CD8-positive, alpha-beta memory T cell (primary cell): ENCODE data around the gene TMEM181. TPM values are rescaled to one million over a fixed set of nuclear protein-coding genes. Genes with fewer than 3 reads are reported as not detected.
A peak's percentile ranks its signal among the peaks of the same experiment; 100 is the strongest.

Experiments
- CTCF ChIA-PET: fragments of 350-600 bp; sonication (Branson Sonifier 250); formaldehyde crosslinking; loops from one replicate; lab custom pipeline; 2021; ENCODE audit warnings: antibody characterized with exemption; lab: Charles Lee
- POLR2A ChIA-PET: fragments of 350-600 bp; sonication (Branson Sonifier 250); formaldehyde crosslinking; loops from one replicate; lab custom pipeline; 2021; ENCODE audit warnings: antibody characterized with exemption; lab: Charles Lee
- DNase-seq, 5 donors: peaks; one replicate each; pipeline versions ENCODE4 v3.0.0 to v3.0.0-alpha.2; 2020 to 2022; ENCODE audit warnings: mixed read lengths in 1 of 5
- H3K27ac ChIP-seq: one replicate; pipeline ENCODE4 v1.7.0; 2013; ENCODE audit warnings: low read depth, mild to moderate bottlenecking, low read length, moderate library complexity
- H3K27me3 ChIP-seq: 2 replicates; pipeline ENCODE4 v1.7.0; 2013; ENCODE audit warnings: low read length, mild to moderate bottlenecking; ENCODE audit not compliant: insufficient read depth, poor library complexity, severe bottlenecking
- H3K36me3 ChIP-seq: 2 replicates; pipeline ENCODE4 v1.7.0; 2013; ENCODE audit warnings: mild to moderate bottlenecking, low read length, moderate library complexity; ENCODE audit not compliant: insufficient read depth
- H3K4me1 ChIP-seq: 2 replicates; pipeline ENCODE4 v1.7.0; 2013; ENCODE audit warnings: mild to moderate bottlenecking, low read length, moderate library complexity; ENCODE audit not compliant: insufficient read depth
- H3K4me3 ChIP-seq: 2 replicates; pipeline ENCODE4 v1.7.0; 2013; ENCODE audit warnings: mild to moderate bottlenecking, low read length
- H3K9me3 ChIP-seq: 2 replicates; pipeline ENCODE4 v1.7.0; 2013; ENCODE audit warnings: mild to moderate bottlenecking, low read length
- H3K27ac Mint-ChIP-seq, 8 donors: one replicate each; pipeline ENCODE4 v1.8.0; 2020 to 2021; ENCODE audit warnings: mixed read lengths in 8 of 8, mild to moderate bottlenecking in 6 of 8, inconsistent platforms in 3 of 8, moderate library complexity in 3 of 8
- H3K27me3 Mint-ChIP-seq, 2 donors: one replicate each; pipeline ENCODE4 v1.8.0; 2020 to 2021; ENCODE audit warnings: mixed read lengths in 2 of 2, mild to moderate bottlenecking in 1 of 2, moderate library complexity in 1 of 2
- H3K36me3 Mint-ChIP-seq, 3 donors: one replicate each; pipeline ENCODE4 v1.8.0; 2020 to 2021; ENCODE audit warnings: mixed read lengths in 3 of 3, inconsistent platforms in 1 of 3, mild to moderate bottlenecking in 1 of 3
- H3K4me1 Mint-ChIP-seq, 3 donors: one replicate each; pipeline ENCODE4 v1.8.0; 2020 to 2021; ENCODE audit warnings: mixed read lengths in 3 of 3, inconsistent platforms in 1 of 3, mild to moderate bottlenecking in 1 of 3
- H3K4me3 Mint-ChIP-seq, 7 donors: one replicate each; pipeline ENCODE4 v1.8.0; 2020 to 2021; ENCODE audit warnings: mixed read lengths in 7 of 7, mild to moderate bottlenecking in 6 of 7, moderate library complexity in 4 of 7, inconsistent platforms in 2 of 7
- H3K9me3 Mint-ChIP-seq, 5 donors: one replicate each; pipeline ENCODE4 v1.8.0; 2020 to 2022; ENCODE audit warnings: mixed read lengths in 5 of 5, mild to moderate bottlenecking in 3 of 5, moderate library complexity in 2 of 5, inconsistent platforms in 1 of 5
- polyA plus RNA-seq: library from polyadenylated mRNA; unstranded; fragments of 300-500 nt; fragmentation: Illumina TruSeq; gene quantifications from one replicate; pipeline ENCODE4 v1.2.3, GENCODE V29; 2021
- total RNA-seq, 2 experiments: library from RNA; stranded (reverse); gene quantifications; one replicate each; pipeline ENCODE4 v1.2.3, GENCODE V29; 2021

The TMEM181 gene, protein sequence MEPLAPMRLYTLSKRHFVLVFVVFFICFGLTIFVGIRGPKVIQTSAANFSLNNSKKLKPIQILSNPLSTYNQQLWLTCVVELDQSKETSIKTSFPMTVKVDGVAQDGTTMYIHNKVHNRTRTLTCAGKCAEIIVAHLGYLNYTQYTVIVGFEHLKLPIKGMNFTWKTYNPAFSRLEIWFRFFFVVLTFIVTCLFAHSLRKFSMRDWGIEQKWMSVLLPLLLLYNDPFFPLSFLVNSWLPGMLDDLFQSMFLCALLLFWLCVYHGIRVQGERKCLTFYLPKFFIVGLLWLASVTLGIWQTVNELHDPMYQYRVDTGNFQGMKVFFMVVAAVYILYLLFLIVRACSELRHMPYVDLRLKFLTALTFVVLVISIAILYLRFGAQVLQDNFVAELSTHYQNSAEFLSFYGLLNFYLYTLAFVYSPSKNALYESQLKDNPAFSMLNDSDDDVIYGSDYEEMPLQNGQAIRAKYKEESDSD
- total RNA-seq (10 to 100 TPM; 16.0 to 16.6 TPM), polyA plus RNA-seq (11.2 TPM)

GRCh38 chr6:158559895-158560835 is at the start of gene TMEM181:
TSS of gene TMEM181 (plus strand) at chr6:158560091. CDS start at chr6:158560225, 134 bp downstream.
- peak within 1 kb of the TSS; percentile 93 to 97 (median 96) for H3K4me3 Mint-ChIP-seq
- ChIA-PET CTCF (interaction anchor here (1.0 to 1.4 kb wide), 3 partner anchors 21 to 340 kb away, joined by 3 to 6 read pairs (median 4); no protein-coding TSS in a partner anchor), POLR2A (interaction anchor here (0.7 to 1.2 kb wide), 3 partner anchors 84 to 399 kb away, joined by 3 to 4 read pairs (median 3); partner anchors contain the start of genes DYNLT1 and SYTL3)
- Histone ChIP-seq H3K27ac (peak within 1 kb of the TSS; percentile 79), H3K36me3 (no peaks in the 10 kb centered on the region), H3K9me3 (no peaks in the 10 kb centered on the region), H3K4me1 (peaks cover 45% of the 10 kb centered on the region), H3K4me3 (peak within 1 kb of the TSS; percentile 73), H3K27me3 (no peaks in the 10 kb centered on the region)
- peak within 1 kb of the TSS; percentile 90 to 99 (median 97) for H3K27ac Mint-ChIP-seq
- peaks cover 43 to 48% (median 45%) of the 10 kb centered on the region in 3 donors for H3K4me1 Mint-ChIP-seq
- no peaks in the 10 kb centered on the region for H3K9me3 Mint-ChIP-seq
- peaks cover 0 to 7% (median 0%) of the 10 kb centered on the region in 3 donors for H3K36me3 Mint-ChIP-seq
- peaks cover 0 to 7% of the 10 kb centered on the region in 2 donors for H3K27me3 Mint-ChIP-seq
- DNase-seq: peak; percentile 79 to 89 (median 82)

DNA sequence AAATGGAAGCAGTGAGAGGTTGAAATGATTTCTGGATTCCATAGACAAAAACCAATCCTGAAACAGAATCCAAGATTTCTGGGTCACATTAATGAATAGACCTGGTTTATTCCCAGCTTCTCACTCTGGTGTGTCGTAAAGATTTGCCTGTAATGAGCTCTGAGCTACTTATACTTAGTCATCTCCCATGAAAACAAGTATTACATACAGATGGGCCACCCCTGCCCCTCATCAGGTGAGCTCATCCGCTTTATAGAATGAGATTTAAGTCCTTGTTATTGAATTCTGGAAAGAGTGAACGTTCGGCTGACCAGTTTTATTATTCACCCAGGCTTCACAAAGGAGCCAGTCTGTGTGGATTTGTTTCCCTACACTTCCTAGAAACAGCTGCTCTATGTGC is 47.1 kb upstream of the TMEM181 start:
- no peak overlapping the region for H3K4me3 ChIP-seq
- H3K4me1 Mint-ChIP-seq: peaks cover 30 to 37% (median 37%) of the 10 kb centered on the region in 3 donors
- H3K27me3 Mint-ChIP-seq: peaks cover 4 to 6% of the 10 kb centered on the region in 2 donors
- POLR2A ChIA-PET: interaction anchor here (0.7 kb wide), 1 partner anchor 138 kb away, joined by 4 read pairs; no protein-coding TSS in a partner anchor
- H3K4me3 Mint-ChIP-seq: no peak overlapping the region
- H3K36me3 Mint-ChIP-seq: peaks cover 0 to 2% (median under 1%) of the 10 kb centered on the region in 3 donors
- no peak for DNase-seq
- H3K27ac Mint-ChIP-seq: peak overlapping the region in 1 of 8 donors; percentile 43
- H3K9me3 Mint-ChIP-seq: no peaks in the 10 kb centered on the region
- H3K27ac ChIP-seq: no peak overlapping the region
- CTCF ChIA-PET: interaction anchor here (1.0 to 1.6 kb wide), 3 partner anchors 9 to 138 kb away, joined by 3 read pairs; no protein-coding TSS in a partner anchor
- no peaks in the 10 kb centered on the region for H3K36me3 ChIP-seq
- H3K9me3 ChIP-seq: no peaks in the 10 kb centered on the region
- peaks cover 4% of the 10 kb centered on the region for H3K27me3 ChIP-seq
- H3K4me1 ChIP-seq: peaks cover 23% of the 10 kb centered on the region

- Histone ChIP-seq H3K27ac (no peak overlapping the region), H3K4me3 (no peak overlapping the region), H3K36me3 (no peaks in the 10 kb centered on the region), H3K4me1 (peaks cover 25% of the 10 kb centered on the region), H3K27me3 (peaks cover 4% of the 10 kb centered on the region), H3K9me3 (no peaks in the 10 kb centered on the region)
- H3K9me3 Mint-ChIP-seq: no peaks in the 10 kb centered on the region
- no peak for DNase-seq
- H3K27ac Mint-ChIP-seq: peak overlapping the region in 7 of 8 donors; percentile 8 to 77 (median 59)
- peaks cover 4 to 6% of the 10 kb centered on the region in 2 donors for H3K27me3 Mint-ChIP-seq
- ChIA-PET CTCF (interaction anchor here (1.7 kb wide), 1 partner anchor 293 kb away, joined by 7 read pairs; no protein-coding TSS in a partner anchor), POLR2A (no interaction called here)
- H3K36me3 Mint-ChIP-seq: no peaks in the 10 kb centered on the region
- peak overlapping the region in 6 of 7 donors; percentile 5 to 83 (median 40) for H3K4me3 Mint-ChIP-seq
- H3K4me1 Mint-ChIP-seq: peaks cover 38 to 50% (median 46%) of the 10 kb centered on the region in 3 donors
Measured at GRCh38 chr6:158514176-158514575, 45.7 kb upstream of the TMEM181 start.

DNA sequence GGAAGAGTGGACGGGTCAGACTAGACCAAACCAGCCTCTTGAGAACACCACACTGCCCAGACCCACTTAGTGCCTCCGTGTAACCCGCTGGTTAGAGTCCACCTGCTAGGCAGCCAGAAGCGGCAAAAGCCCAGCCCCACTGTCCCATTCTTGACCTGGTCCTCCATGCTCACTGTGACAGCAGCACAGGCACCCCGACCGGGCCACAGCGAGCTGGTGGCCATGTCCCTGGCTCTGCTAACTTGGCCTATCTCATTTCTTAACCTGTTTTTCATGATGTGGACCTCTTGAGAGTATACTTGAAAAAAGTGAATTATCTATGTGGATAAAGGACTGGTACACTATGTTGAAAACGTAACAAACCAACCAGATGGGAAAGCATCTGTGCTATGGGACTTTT is 44.9 kb upstream of the TMEM181 start:
- Mint-ChIP-seq H3K9me3 (no peaks in the 10 kb centered on the region), H3K27ac (peak overlapping the region in 2 of 8 donors; percentile 9 to 36), H3K36me3 (no peaks in the 10 kb centered on the region), H3K27me3 (peaks cover 4 to 10% of the 10 kb centered on the region in 2 donors), H3K4me1 (peaks cover 38 to 50% (median 46%) of the 10 kb centered on the region in 3 donors), H3K4me3 (peak overlapping the region in 2 of 7 donors; percentile 34 to 62)
- POLR2A ChIA-PET: no interaction called here
- no peak for DNase-seq
- Histone ChIP-seq H3K4me3 (no peak overlapping the region), H3K9me3 (no peaks in the 10 kb centered on the region), H3K27ac (no peak overlapping the region), H3K4me1 (peaks cover 25% of the 10 kb centered on the region), H3K36me3 (no peaks in the 10 kb centered on the region), H3K27me3 (peaks cover 4% of the 10 kb centered on the region)
- CTCF ChIA-PET: interaction anchor here (1.7 kb wide), 1 partner anchor 294 kb away, joined by 7 read pairs; no protein-coding TSS in a partner anchor

GRCh38 chr6:158516098-158516497 is 43.8 kb upstream of the TMEM181 start:
- H3K9me3 Mint-ChIP-seq: no peaks in the 10 kb centered on the region
- H3K9me3 ChIP-seq: no peaks in the 10 kb centered on the region
- no peaks in the 10 kb centered on the region for H3K36me3 Mint-ChIP-seq
- H3K4me3 Mint-ChIP-seq: no peak overlapping the region
- H3K27me3 ChIP-seq: peaks cover 4% of the 10 kb centered on the region
- H3K27ac Mint-ChIP-seq: peak overlapping the region in 2 of 8 donors; percentile 42 to 43
- H3K27me3 Mint-ChIP-seq: peaks cover 4 to 12% of the 10 kb centered on the region in 2 donors
- POLR2A ChIA-PET: no interaction called here
- peaks cover 25% of the 10 kb centered on the region for H3K4me1 ChIP-seq
- H3K36me3 ChIP-seq: no peaks in the 10 kb centered on the region
- H3K4me1 Mint-ChIP-seq: peaks cover 38 to 50% (median 46%) of the 10 kb centered on the region in 3 donors
- H3K4me3 ChIP-seq: no peak overlapping the region
- CTCF ChIA-PET: interaction anchor here (0.6 kb wide), 1 partner anchor 60 kb away, joined by 4 read pairs; no protein-coding TSS in a partner anchor
- no peak overlapping the region for H3K27ac ChIP-seq
- no peak for DNase-seq

DNA sequence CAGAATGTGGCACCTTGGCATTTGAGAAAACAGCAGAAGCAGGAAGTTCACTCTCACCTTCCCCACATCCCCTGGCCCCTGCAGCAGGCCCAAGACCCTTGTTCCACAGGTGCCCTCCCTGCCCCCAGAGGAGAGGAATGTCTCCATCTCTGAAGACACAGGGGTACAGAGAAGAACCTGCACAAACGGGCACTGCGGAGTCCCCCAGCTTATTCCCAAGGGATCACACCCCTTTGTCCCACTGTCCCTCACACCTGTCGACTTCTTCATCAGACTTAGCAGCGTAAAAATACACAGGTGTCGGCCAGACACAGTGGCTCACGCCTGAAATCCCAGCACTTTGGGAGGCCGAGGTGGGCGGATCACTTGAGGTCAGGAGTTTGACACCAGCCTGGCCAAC is 42.9 kb upstream of the TMEM181 start:
- H3K27ac Mint-ChIP-seq: peak overlapping the region in 3 of 8 donors; percentile 12 to 81 (median 33)
- Histone ChIP-seq H3K27ac (no peak overlapping the region), H3K36me3 (no peaks in the 10 kb centered on the region), H3K4me3 (no peak overlapping the region), H3K9me3 (no peaks in the 10 kb centered on the region), H3K27me3 (peaks cover 4% of the 10 kb centered on the region), H3K4me1 (peaks cover 25% of the 10 kb centered on the region)
- ChIA-PET CTCF (no interaction called here), POLR2A (no interaction called here)
- peaks cover 38 to 50% (median 46%) of the 10 kb centered on the region in 3 donors for H3K4me1 Mint-ChIP-seq
- H3K27me3 Mint-ChIP-seq: peaks cover 4 to 12% of the 10 kb centered on the region in 2 donors
- H3K4me3 Mint-ChIP-seq: peak overlapping the region in 1 of 7 donors; percentile 26
- no peaks in the 10 kb centered on the region for H3K9me3 Mint-ChIP-seq
- H3K36me3 Mint-ChIP-seq: no peaks in the 10 kb centered on the region
- no peak for DNase-seq

DNA sequence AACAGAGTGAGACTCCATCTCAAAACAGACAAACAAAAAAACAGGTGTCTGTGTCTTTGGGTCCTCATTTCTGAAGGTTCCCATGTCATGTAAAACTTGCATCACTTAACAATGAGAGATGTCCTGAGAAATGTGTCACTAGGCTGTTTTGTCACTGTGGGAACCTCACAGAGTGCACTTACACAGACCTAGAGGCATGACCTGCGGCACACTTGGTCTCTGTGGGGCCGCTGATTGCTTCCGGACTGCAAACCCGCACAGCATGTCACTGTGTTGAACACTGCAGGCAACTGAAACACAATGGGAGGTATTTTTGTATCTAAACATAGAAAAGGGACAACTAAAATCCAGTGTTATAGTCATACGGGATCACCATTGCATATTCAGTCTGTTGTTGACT is 42.3 kb upstream of the TMEM181 start:
- H3K4me3 ChIP-seq: no peak overlapping the region
- peak overlapping the region; percentile 57 to 90 (median 80) for H3K4me3 Mint-ChIP-seq
- peaks cover 25% of the 10 kb centered on the region for H3K4me1 ChIP-seq
- peaks cover 38 to 50% (median 46%) of the 10 kb centered on the region in 3 donors for H3K4me1 Mint-ChIP-seq
- no peak for DNase-seq
- peaks cover 4% of the 10 kb centered on the region for H3K27me3 ChIP-seq
- no peak overlapping the region for H3K27ac ChIP-seq
- peaks cover 6 to 12% of the 10 kb centered on the region in 2 donors for H3K27me3 Mint-ChIP-seq
- no peaks in the 10 kb centered on the region for H3K36me3 ChIP-seq
- H3K9me3 ChIP-seq: no peaks in the 10 kb centered on the region
- ChIA-PET CTCF (no interaction called here), POLR2A (no interaction called here)
- H3K36me3 Mint-ChIP-seq: no peaks in the 10 kb centered on the region
- H3K9me3 Mint-ChIP-seq: no peaks in the 10 kb centered on the region
- peak overlapping the region in 6 of 8 donors; percentile 8 to 89 (median 63) for H3K27ac Mint-ChIP-seq
